GM12873 (cell line): ENCODE data around the gene FARS2.

Experiments
- TF ChIP-seq, protein P1 (sequence below): IDR thresholded peaks from 2 replicates; pipeline ENCODE4 v1.5.1; 2012; ENCODE audit warnings: low read depth, mild to moderate bottlenecking, moderate library complexity, low read length, control low read depth; ENCODE audit not compliant: insufficient read depth; ENCODE audit errors: missing control alignments

The FARS2 gene

GRCh38 chr6:5447921-5448320, 186.6 kb downstream of the FARS2 start:
- TF ChIP-seq, protein P1, sequence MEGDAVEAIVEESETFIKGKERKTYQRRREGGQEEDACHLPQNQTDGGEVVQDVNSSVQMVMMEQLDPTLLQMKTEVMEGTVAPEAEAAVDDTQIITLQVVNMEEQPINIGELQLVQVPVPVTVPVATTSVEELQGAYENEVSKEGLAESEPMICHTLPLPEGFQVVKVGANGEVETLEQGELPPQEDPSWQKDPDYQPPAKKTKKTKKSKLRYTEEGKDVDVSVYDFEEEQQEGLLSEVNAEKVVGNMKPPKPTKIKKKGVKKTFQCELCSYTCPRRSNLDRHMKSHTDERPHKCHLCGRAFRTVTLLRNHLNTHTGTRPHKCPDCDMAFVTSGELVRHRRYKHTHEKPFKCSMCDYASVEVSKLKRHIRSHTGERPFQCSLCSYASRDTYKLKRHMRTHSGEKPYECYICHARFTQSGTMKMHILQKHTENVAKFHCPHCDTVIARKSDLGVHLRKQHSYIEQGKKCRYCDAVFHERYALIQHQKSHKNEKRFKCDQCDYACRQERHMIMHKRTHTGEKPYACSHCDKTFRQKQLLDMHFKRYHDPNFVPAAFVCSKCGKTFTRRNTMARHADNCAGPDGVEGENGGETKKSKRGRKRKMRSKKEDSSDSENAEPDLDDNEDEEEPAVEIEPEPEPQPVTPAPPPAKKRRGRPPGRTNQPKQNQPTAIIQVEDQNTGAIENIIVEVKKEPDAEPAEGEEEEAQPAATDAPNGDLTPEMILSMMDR: no peak

DNA sequence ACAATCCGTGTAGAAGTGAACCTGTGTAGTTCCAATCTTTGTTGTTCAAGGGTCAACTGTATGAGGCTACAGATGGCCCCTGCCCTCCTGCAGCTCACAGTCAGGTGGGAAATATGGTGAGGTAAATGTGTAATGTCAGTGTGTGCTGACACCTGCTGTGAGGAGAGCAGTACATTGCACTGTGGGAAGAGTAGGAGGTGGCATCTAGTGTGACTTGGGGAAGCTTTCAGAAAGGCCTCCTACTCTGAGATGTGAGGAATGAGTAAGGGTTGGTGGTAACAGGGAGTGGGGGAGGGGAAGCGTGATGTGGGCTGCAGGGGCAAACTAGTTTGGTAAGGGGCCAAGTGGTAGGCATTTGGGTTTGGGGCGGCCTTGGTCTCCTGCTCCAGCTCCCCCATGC, 188.8 kb downstream of the FARS2 start:
- TF ChIP-seq, protein P1: no peak

GRCh38 chr6:5453546-5453945, 192.2 kb downstream of the FARS2 start:
- TF ChIP-seq, protein P1: no peak

- TF ChIP-seq, protein P1: no peak
These were observed 193.8 kb downstream of the FARS2 start for GRCh38 chr6:5455142-5455541.

GRCh38 chr6:5457041-5457440, 195.7 kb downstream of the FARS2 start:
- TF ChIP-seq, protein P1: no peak

GRCh38 chr6:5457983-5458683, 196.8 kb downstream of the FARS2 start:
- TF ChIP-seq, protein P1: no peak

DNA sequence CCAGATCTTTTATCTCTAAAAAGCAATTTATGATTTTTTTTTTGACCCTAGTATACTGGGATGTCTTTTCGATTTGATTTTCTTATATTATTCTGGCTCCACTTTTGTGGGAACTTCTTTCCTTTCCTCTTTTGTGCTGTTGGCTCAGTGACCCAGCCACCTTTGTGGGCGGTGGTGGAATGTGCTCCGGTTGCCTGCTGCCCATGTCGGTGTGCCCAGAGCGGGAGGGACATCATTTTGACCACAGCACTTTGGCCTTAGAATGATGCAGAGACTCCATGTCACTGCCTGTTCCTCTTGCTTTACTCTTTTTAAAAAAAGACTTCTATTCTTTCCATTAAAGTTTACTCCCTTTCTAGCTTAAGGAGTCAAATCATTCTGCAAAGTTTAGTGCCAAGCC, 198.0 kb downstream of the FARS2 start:
- TF ChIP-seq, protein P1: no peak
